H1 (cell line): ENCODE data around the gene HDHD5. TPM values are rescaled to one million over a fixed set of nuclear protein-coding genes. Genes with fewer than 3 reads are reported as not detected.

Experiments used
- CTCF ChIA-PET: fragments of 300-600 bp; sonication (Branson Sonifier 250); formaldehyde crosslinking; loops from one replicate; lab custom pipeline; 2021; ENCODE audit not compliant: partially characterized antibody; lab: Charles Lee
- POLR2A ChIA-PET: fragments of 300-600 bp; sonication (Branson Sonifier 250); formaldehyde crosslinking; loops from one replicate; lab custom pipeline; 2021; ENCODE audit warnings: inconsistent platforms; ENCODE audit not compliant: partially characterized antibody; lab: Charles Lee
- DNase-seq, 2 experiments: peaks; one replicate each; pipeline versions ENCODE4 v3.0.0 to v3.0.0-alpha.2; 2010 to 2022; ENCODE audit warnings: low spot score in 2 of 2, low read depth in 1 of 2, mixed read lengths in 1 of 2
- FAIRE-seq: peaks from 2 replicates; lab custom pipeline; 2011; peaks lifted over from hg19 to GRCh38; lab: Jason Lieb, UNC
- H2AFZ ChIP-seq: 2 replicates; pipeline ENCODE4 v1.8.1; 2012; ENCODE audit warnings: low read length, inconsistent platforms
- H2AK5ac ChIP-seq: 2 replicates; pipeline ENCODE4 v1.6.1; 2013; ENCODE audit warnings: low read depth, low read length
- H2BK120ac ChIP-seq: replicated peaks from 2 replicates; pipeline ENCODE3; 2013; ENCODE audit warnings: low read depth, low read length, inconsistent platforms
- H2BK12ac ChIP-seq: 2 replicates; pipeline ENCODE4 v1.6.1; 2013; ENCODE audit warnings: low read depth, low read length
- H2BK15ac ChIP-seq: 2 replicates; pipeline ENCODE4 v1.6.1; 2013; ENCODE audit warnings: low read length
- H2BK20ac ChIP-seq: 2 replicates; pipeline ENCODE4 v1.6.1; 2013; ENCODE audit warnings: low read length
- H2BK5ac ChIP-seq: 2 replicates; pipeline ENCODE4 v1.6.1; 2013; ENCODE audit warnings: low read depth, low read length
- H3K14ac ChIP-seq: 2 replicates; pipeline ENCODE4 v1.6.1; 2013; ENCODE audit warnings: inconsistent platforms; ENCODE audit not compliant: insufficient read length
- H3K18ac ChIP-seq: 2 replicates; pipeline ENCODE4 v1.6.1; 2013; ENCODE audit warnings: low read length; ENCODE audit errors: extremely low read depth
- H3K23ac ChIP-seq: 2 replicates; pipeline ENCODE4 v1.6.1; 2013; ENCODE audit warnings: inconsistent platforms; ENCODE audit not compliant: insufficient read length
- H3K23me2 ChIP-seq: 2 replicates; pipeline ENCODE4 v1.6.1; 2013; ENCODE audit warnings: low read depth, low read length
- H3K27ac ChIP-seq: 2 replicates; pipeline ENCODE4 v1.6.1; 2011; ENCODE audit warnings: low read depth, low read length, inconsistent platforms
- H3K27me3 ChIP-seq, 4 experiments: replicated peaks in 1 of 4; 1 replicate in 1 of 4; 2 replicates in 3 of 4; pipeline versions ENCODE4 v1.6.1 to v1.8.1; 2011 to 2013; ENCODE audit warnings: low read length in 3 of 4, mild to moderate bottlenecking in 3 of 4, inconsistent platforms in 2 of 4, mixed read lengths in 2 of 4, moderate library complexity in 1 of 4; ENCODE audit not compliant: control insufficient read depth in 3 of 4, insufficient read depth in 3 of 4; ENCODE audit errors: extremely low read depth in 1 of 4
- H3K36me3 ChIP-seq, 4 experiments: 2 replicates each; pipeline versions ENCODE4 v1.6.1 to v1.8.1; 2011 to 2013; ENCODE audit warnings: mild to moderate bottlenecking in 4 of 4, low read length in 3 of 4, moderate library complexity in 2 of 4, control low read depth in 1 of 4, inconsistent platforms in 1 of 4; ENCODE audit not compliant: insufficient read depth in 4 of 4, control insufficient read depth in 2 of 4
- H3K4ac ChIP-seq: replicated peaks from 2 replicates; pipeline ENCODE3; 2013; ENCODE audit warnings: low read length, low read depth, mixed read lengths, inconsistent platforms; ENCODE audit not compliant: insufficient read length
- H3K4me1 ChIP-seq, 4 experiments: replicated peaks in 1 of 4; 1 replicate in 1 of 4; 2 replicates in 3 of 4; pipeline versions ENCODE4 v1.6.1 to v1.8.1; 2011 to 2013; ENCODE audit warnings: low read length in 3 of 4, inconsistent platforms in 2 of 4, mixed read lengths in 1 of 4; ENCODE audit not compliant: insufficient read depth in 4 of 4, control insufficient read depth in 3 of 4
- H3K4me2 ChIP-seq, 2 experiments: 2 replicates each; pipeline versions ENCODE4 v1.6.1 to v1.8.1; 2011 to 2013; ENCODE audit warnings: low read depth in 2 of 2, low read length in 2 of 2, control low read depth in 1 of 2, inconsistent platforms in 1 of 2, mild to moderate bottlenecking in 1 of 2; ENCODE audit not compliant: insufficient read depth in 1 of 2
- H3K4me3 ChIP-seq, 4 experiments: fragments of 200-600, 300-600 bp in 1 of 4; sonication (generic), shearing (Covaris generic), sonication (Bioruptor Twin) in 1 of 4; 2 replicates each; pipeline versions ENCODE4 v1.5.1 to v1.8.1; 2011 to 2016; ENCODE audit warnings: low read length in 4 of 4, low read depth in 3 of 4, control low read depth in 2 of 4, inconsistent platforms in 2 of 4, mild to moderate bottlenecking in 2 of 4, mixed read lengths in 1 of 4, moderate library complexity in 1 of 4; ENCODE audit not compliant: insufficient read depth in 2 of 4; ENCODE audit errors: extremely low read depth in 1 of 4
- H3K56ac ChIP-seq: replicated peaks from 2 replicates; pipeline ENCODE3; 2013; ENCODE audit warnings: low read depth, mild to moderate bottlenecking, mixed read lengths, low read length, inconsistent platforms; ENCODE audit not compliant: insufficient read length
- H3K79me1 ChIP-seq: 2 replicates; pipeline ENCODE4 v1.6.1; 2013; ENCODE audit warnings: low read depth, low read length, control low read depth
- H3K79me2 ChIP-seq, 2 experiments: 2 replicates each; pipeline versions ENCODE4 v1.6.1 to v1.8.1; 2012 to 2013; ENCODE audit warnings: low read length in 2 of 2, mild to moderate bottlenecking in 2 of 2, inconsistent platforms in 1 of 2; ENCODE audit not compliant: insufficient read depth in 2 of 2, control insufficient read depth in 1 of 2
- H3K9ac ChIP-seq, 4 experiments: replicated peaks in 1 of 4; 1 replicate in 1 of 4; 2 replicates in 3 of 4; pipeline versions ENCODE4 v1.6.1 to v1.8.1; 2011 to 2013; ENCODE audit warnings: low read depth in 3 of 4, low read length in 3 of 4, control low read depth in 2 of 4, mild to moderate bottlenecking in 2 of 4, moderate library complexity in 2 of 4, inconsistent platforms in 1 of 4; ENCODE audit errors: extremely low read depth in 1 of 4
- H3K9me3 ChIP-seq, 2 experiments: 2 replicates each; pipeline versions ENCODE4 v1.6.1 to v1.8.1; 2012 to 2013; ENCODE audit warnings: mild to moderate bottlenecking in 2 of 2, moderate library complexity in 2 of 2, control low read depth in 1 of 2, inconsistent platforms in 1 of 2, low read depth in 1 of 2, low read length in 1 of 2, mixed read lengths in 1 of 2; ENCODE audit not compliant: insufficient read depth in 2 of 2
- H4K20me1 ChIP-seq, 2 experiments: replicated peaks in 1 of 2; 2 replicates each; pipeline versions ENCODE3 to v1.8.1; 2011 to 2013; ENCODE audit warnings: inconsistent platforms in 2 of 2, low read length in 2 of 2, mild to moderate bottlenecking in 1 of 2; ENCODE audit not compliant: insufficient read depth in 2 of 2, control insufficient read depth in 1 of 2
- H4K5ac ChIP-seq: 2 replicates; pipeline ENCODE4 v1.6.1; 2013; ENCODE audit warnings: low read length, low read depth, mixed read lengths, inconsistent platforms; ENCODE audit not compliant: insufficient read length
- H4K8ac ChIP-seq: 2 replicates; pipeline ENCODE4 v1.8.0; 2013; ENCODE audit warnings: mild to moderate bottlenecking, moderate library complexity, low read length, inconsistent platforms; ENCODE audit not compliant: insufficient read depth; ENCODE audit errors: extremely low read depth
- H4K91ac ChIP-seq: replicated peaks from 2 replicates; pipeline ENCODE3; 2013; ENCODE audit warnings: low read length, mixed read lengths, inconsistent platforms; ENCODE audit not compliant: insufficient read length
- ASH2L ChIP-seq: fragments of 200-600, 300-600 bp; sonication (generic); IDR thresholded peaks from one replicate; pipeline ENCODE4 v1.7.1; 2017; ENCODE audit warnings: low read length
- BCL11A ChIP-seq, 2 experiments: IDR thresholded peaks; one replicate each; pipeline ENCODE4 v1.6.1; 2011; ENCODE audit warnings: low read depth in 2 of 2, low read length in 2 of 2, mild to moderate bottlenecking in 2 of 2
- EZH2 ChIP-seq: fragments of 200-600 bp; sonication (generic); IDR thresholded peaks from 2 replicates; pipeline ENCODE4 v1.7.1; 2012; ENCODE audit warnings: low read depth, mild to moderate bottlenecking, moderate library complexity, low read length, inconsistent platforms; ENCODE audit not compliant: severe bottlenecking
- FOSL1 ChIP-seq: IDR thresholded peaks from 2 replicates; pipeline ENCODE4 v1.6.1; 2011; ENCODE audit warnings: mild to moderate bottlenecking, low read depth, low read length, moderate library complexity; ENCODE audit not compliant: insufficient read depth
- JUN ChIP-seq: IDR thresholded peaks from 2 replicates; pipeline ENCODE4 v1.6.1; 2011; ENCODE audit warnings: low read depth, mild to moderate bottlenecking, improper control_type of control experiment, low read length
- SAP30 ChIP-seq: fragments of 300-600 bp; sonication (generic); IDR thresholded peaks from 2 replicates; pipeline ENCODE4 v1.7.1; 2012; ENCODE audit warnings: low read length, moderate library complexity, mild to moderate bottlenecking, inconsistent platforms; ENCODE audit not compliant: insufficient read depth, insufficient replicate concordance
- SIX5 ChIP-seq: IDR thresholded peaks from 2 replicates; pipeline ENCODE4 v1.6.1; 2011; ENCODE audit warnings: mild to moderate bottlenecking, low read depth, low read length
- SP4 ChIP-seq: IDR thresholded peaks from 2 replicates; pipeline ENCODE4 v1.6.1; 2012; ENCODE audit warnings: low read length, inconsistent platforms
- WGBS, 2 experiments: shearing (Covaris generic) in 1 of 2; methylation state at CpG; one replicate each; pipeline versions ENCODE4 v1.1.6 to v1.1.7; 2013 to 2015; ENCODE audit warnings: low lambda C conversion rate in 2 of 2, mixed read lengths in 2 of 2, inconsistent platforms in 1 of 2, low coverage in 1 of 2, missing lambda C conversion rate in 1 of 2; ENCODE audit not compliant: insufficient replicate concordance in 2 of 2, insufficient coverage in 1 of 2, insufficient read length in 1 of 2; ENCODE audit errors: extremely low coverage in 1 of 2, missing lambda C conversion rate in 1 of 2; 5-methylcytosine and 5-hydroxymethylcytosine counted together
- polyA plus RNA-seq, 7 experiments: library from polyadenylated mRNA; depleted of rRNA in 3 of 7; stranded (reverse) in 5 of 7; unstranded in 2 of 7; fragments of >200 nt in 5 of 7; fragments of 200-250 nt in 2 of 7; gene quantifications; 1 replicate in 5 of 7; 2 replicates in 1 of 7; 4 replicates in 1 of 7; pipeline versions ENCODE4 v1.2.1 to v1.2.3, GENCODE V29; 2011 to 2013; ENCODE audit warnings: missing spikeins in 2 of 7, mixed read lengths in 2 of 7
- total RNA-seq: library from RNA; stranded (reverse); fragmentation: NEBNext Ultra II Directional; extraction: Animal tissue kit (Norgen Biotek cat#: 25700); gene quantifications from 2 replicates; pipeline ENCODE4 v1.2.1, GENCODE V29; 2021
- TF ChIP-seq, protein P1 (sequence below): IDR thresholded peaks from 2 replicates; pipeline ENCODE4 v1.6.1; 2011; ENCODE audit warnings: low read depth, mild to moderate bottlenecking, low read length; ENCODE audit not compliant: insufficient read depth
- TF ChIP-seq, protein P2 (sequence below), 3 experiments: IDR thresholded peaks; 1 replicate in 2 of 3; 2 replicates in 1 of 3; pipeline versions ENCODE4 v1.5.1 to v1.6.1; 2011; ENCODE audit warnings: low read length in 3 of 3, mild to moderate bottlenecking in 3 of 3, inconsistent platforms in 2 of 3, low read depth in 1 of 3, moderate library complexity in 1 of 3; ENCODE audit not compliant: insufficient read depth in 1 of 3; ENCODE audit errors: control extremely low read depth in 1 of 3

Gene HDHD5
- total and polyA plus RNA-seq, 2 of the 8 experiments (the other 6 are each of a cell fraction or from before 2014, with no cell fraction given), result 68.3 to 123 TPM

DNA sequence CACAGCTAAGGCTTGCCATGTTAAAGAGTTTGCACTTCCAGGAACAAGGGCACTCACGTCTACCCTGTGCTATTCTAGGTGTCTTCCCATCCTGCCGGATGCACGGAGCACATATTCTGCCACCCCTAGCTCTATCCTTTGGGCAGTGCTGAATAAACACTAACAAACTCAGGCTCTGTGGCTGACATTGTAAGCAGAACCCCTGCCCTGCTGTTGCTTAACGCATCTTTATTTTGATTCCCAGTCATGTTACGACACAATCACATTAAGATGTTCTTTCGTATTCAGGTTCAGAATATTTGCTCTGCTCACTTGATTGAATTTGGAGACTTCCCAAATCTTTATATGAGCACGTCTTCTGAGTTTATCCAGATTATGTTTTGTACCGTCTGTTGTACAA, 3.7 kb upstream of the HDHD5 start:
- no peak overlapping the region for H4K5ac ChIP-seq
- no peak overlapping the region for H2BK20ac ChIP-seq
- H2BK15ac ChIP-seq, result no peak overlapping the region
- H4K91ac ChIP-seq, result no peak overlapping the region
- CTCF ChIA-PET, result interaction anchor here (1.0 to 2.6 kb wide), 5 partner anchors 9 to 108 kb away, joined by 3 to 7 read pairs (median 3); no protein-coding TSS in a partner anchor
- peaks cover 0 to 6% (median 3%) of the 10 kb centered on the region in 4 experiments; a peak in 4 of 7 replicates for H3K4me1 ChIP-seq
- H2AFZ ChIP-seq, result no peak overlapping the region
- peaks cover 9% of the 10 kb centered on the region; the same call in 1 of the 2 replicates for H3K23me2 ChIP-seq
- H3K4me2 ChIP-seq, result no peak overlapping the region
- peaks cover 1% of the 10 kb centered on the region for H3K79me1 ChIP-seq
- H3K23ac ChIP-seq, result no peak overlapping the region
- H3K9me3 ChIP-seq, result no peaks in the 10 kb centered on the region
- H2BK120ac ChIP-seq, result no peak overlapping the region
- WGBS, 2 experiments, result 93% methylated on average over 8 of the region's 8 CpGs; no CpG with 5 or more reads in 1 of the 2 experiments
- no peak overlapping the region for H3K56ac ChIP-seq
- POLR2A ChIA-PET, result interaction anchor here (0.8 kb wide), 1 partner anchor 9 kb away, joined by 3 read pairs; no protein-coding TSS in a partner anchor
- H3K27ac ChIP-seq, result no peak overlapping the region
- H2BK12ac ChIP-seq, result no peak overlapping the region
- peaks cover under 1 to 1% of the 10 kb centered on the region in 2 experiments for H4K20me1 ChIP-seq
- H3K4ac ChIP-seq, result no peak overlapping the region
- no peak overlapping the region for H3K4me3 ChIP-seq
- no peak overlapping the region for H2BK5ac ChIP-seq
- FAIRE-seq, result no peak
- DNase-seq, result no peak
- H3K9ac ChIP-seq, result no peak overlapping the region; a peak in 1 of 7 replicates
- H3K14ac ChIP-seq, result no peak overlapping the region
- 0 out of 7 replicates have a peak, but pooled peaks cover 0 to 4% (median 0%) of the 10 kb centered on the region in 4 experiments for H3K27me3 ChIP-seq
- no peak overlapping the region for H4K8ac ChIP-seq
- peaks cover 1 to 2% of the 10 kb centered on the region in 2 experiments; a peak in 3 of 4 replicates for H3K79me2 ChIP-seq
- H3K36me3 ChIP-seq, result no peaks in the 10 kb centered on the region
- no peak overlapping the region for H2AK5ac ChIP-seq
- no peak overlapping the region for H3K18ac ChIP-seq
- TF ChIP-seq SP4 (no peak), JUN (no peak), SAP30 (no peak), ASH2L (no peak), EZH2 (no peak), SIX5 (no peak), FOSL1 (no peak), BCL11A (IDR thresholded peaks at IDR 0.05; ENCODE audit: low read depth in 2 of 2, low read length in 2 of 2) (no peak)
- TF ChIP-seq, protein P1, sequence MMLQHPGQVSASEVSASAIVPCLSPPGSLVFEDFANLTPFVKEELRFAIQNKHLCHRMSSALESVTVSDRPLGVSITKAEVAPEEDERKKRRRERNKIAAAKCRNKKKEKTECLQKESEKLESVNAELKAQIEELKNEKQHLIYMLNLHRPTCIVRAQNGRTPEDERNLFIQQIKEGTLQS, result no peak
- TF ChIP-seq, protein P2, sequence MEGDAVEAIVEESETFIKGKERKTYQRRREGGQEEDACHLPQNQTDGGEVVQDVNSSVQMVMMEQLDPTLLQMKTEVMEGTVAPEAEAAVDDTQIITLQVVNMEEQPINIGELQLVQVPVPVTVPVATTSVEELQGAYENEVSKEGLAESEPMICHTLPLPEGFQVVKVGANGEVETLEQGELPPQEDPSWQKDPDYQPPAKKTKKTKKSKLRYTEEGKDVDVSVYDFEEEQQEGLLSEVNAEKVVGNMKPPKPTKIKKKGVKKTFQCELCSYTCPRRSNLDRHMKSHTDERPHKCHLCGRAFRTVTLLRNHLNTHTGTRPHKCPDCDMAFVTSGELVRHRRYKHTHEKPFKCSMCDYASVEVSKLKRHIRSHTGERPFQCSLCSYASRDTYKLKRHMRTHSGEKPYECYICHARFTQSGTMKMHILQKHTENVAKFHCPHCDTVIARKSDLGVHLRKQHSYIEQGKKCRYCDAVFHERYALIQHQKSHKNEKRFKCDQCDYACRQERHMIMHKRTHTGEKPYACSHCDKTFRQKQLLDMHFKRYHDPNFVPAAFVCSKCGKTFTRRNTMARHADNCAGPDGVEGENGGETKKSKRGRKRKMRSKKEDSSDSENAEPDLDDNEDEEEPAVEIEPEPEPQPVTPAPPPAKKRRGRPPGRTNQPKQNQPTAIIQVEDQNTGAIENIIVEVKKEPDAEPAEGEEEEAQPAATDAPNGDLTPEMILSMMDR (IDR thresholded peaks at IDR 0.05; ENCODE audit: control extremely low read depth in 1 of 3, insufficient read depth in 1 of 3, low read depth in 1 of 3, low read length in 3 of 3), result no peak
